Astrocyte of the cerebellum (primary cell): ENCODE results near the gene ICAM1.

Experiments used
- DNase-seq: peaks from one replicate; pipeline ENCODE4 v3.0.0-alpha.2; 2011; ENCODE audit warnings: low read depth
- H3K4me3 ChIP-seq: 2 replicates; pipeline ENCODE4 v1.5.1; 2011; ENCODE audit warnings: mild to moderate bottlenecking, low read depth, low read length, moderate library complexity
- in situ Hi-C: cut with HindIII; loops from 2 replicates; pipeline ENCODE4 v1.10.0; 2017; ENCODE audit warnings: low sequenced_read_pairs
- TF ChIP-seq, protein P1 (sequence below): IDR thresholded peaks from 2 replicates; pipeline ENCODE4 v1.5.1; 2012; ENCODE audit warnings: low read length, low read depth, moderate library complexity, mild to moderate bottlenecking; ENCODE audit errors: missing control alignments

ICAM1 gene

DNA sequence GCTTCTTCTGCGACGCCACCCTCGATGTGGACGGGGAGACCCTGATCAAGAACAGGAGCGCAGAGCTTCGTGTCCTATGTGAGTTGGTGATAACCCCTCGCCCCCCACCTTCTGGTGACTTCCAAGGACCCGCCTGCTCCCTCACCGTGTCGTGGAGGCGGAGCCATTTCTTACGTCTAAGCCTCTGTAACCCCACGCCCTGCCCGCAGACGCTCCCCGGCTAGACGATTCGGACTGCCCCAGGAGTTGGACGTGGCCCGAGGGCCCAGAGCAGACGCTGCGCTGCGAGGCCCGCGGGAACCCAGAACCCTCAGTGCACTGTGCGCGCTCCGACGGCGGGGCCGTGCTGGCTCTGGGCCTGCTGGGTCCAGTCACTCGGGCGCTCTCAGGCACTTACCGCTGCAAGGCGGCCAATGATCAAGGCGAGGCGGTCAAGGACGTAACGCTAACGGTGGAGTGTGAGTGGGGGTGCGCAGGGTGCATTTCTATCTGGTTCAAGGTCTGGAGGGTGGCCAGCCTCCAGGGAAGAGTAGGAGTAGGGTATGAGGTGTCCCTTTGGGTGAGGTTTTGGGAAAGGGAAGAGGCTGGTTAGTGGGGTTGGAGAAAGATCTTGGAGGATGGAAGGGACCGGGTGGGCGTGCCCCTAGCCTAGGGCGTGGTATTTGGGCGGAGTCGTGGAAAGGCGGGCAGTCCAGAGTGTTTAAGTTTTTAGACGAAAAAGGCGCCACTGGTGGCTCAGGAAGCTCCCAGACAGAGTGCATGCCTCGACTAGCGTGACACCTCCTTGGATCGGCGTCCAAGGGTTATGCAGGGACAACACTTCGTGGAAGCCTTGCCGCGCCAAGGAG is 22.1 kb downstream of the ICAM1 start:
- no peak for DNase-seq
- TF ChIP-seq, protein P1, sequence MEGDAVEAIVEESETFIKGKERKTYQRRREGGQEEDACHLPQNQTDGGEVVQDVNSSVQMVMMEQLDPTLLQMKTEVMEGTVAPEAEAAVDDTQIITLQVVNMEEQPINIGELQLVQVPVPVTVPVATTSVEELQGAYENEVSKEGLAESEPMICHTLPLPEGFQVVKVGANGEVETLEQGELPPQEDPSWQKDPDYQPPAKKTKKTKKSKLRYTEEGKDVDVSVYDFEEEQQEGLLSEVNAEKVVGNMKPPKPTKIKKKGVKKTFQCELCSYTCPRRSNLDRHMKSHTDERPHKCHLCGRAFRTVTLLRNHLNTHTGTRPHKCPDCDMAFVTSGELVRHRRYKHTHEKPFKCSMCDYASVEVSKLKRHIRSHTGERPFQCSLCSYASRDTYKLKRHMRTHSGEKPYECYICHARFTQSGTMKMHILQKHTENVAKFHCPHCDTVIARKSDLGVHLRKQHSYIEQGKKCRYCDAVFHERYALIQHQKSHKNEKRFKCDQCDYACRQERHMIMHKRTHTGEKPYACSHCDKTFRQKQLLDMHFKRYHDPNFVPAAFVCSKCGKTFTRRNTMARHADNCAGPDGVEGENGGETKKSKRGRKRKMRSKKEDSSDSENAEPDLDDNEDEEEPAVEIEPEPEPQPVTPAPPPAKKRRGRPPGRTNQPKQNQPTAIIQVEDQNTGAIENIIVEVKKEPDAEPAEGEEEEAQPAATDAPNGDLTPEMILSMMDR, result no peak
- in situ Hi-C loops, result no loop called here
- no peak overlapping the region for H3K4me3 ChIP-seq

DNA sequence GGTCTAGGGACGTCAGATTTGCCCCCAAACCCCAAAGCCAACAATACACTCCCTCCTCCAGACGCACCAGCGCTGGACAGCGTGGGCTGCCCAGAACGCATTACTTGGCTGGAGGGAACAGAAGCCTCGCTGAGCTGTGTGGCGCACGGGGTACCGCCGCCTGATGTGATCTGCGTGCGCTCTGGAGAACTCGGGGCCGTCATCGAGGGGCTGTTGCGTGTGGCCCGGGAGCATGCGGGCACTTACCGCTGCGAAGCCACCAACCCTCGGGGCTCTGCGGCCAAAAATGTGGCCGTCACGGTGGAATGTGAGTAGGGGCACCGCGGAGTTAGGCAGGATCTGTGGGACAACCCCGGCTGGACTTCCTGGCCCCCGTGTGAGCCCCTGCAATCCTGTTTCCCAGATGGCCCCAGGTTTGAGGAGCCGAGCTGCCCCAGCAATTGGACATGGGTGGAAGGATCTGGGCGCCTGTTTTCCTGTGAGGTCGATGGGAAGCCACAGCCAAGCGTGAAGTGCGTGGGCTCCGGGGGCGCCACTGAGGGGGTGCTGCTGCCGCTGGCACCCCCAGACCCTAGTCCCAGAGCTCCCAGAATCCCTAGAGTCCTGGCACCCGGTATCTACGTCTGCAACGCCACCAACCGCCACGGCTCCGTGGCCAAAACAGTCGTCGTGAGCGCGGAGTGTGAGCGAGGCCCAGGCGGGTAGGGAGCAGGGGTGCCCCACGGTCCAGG is 22.9 kb downstream of the ICAM1 start:
- no peak for DNase-seq
- TF ChIP-seq, protein P1, result no peak
- in situ Hi-C loops, result no loop called here
- no peak overlapping the region for H3K4me3 ChIP-seq

DNA sequence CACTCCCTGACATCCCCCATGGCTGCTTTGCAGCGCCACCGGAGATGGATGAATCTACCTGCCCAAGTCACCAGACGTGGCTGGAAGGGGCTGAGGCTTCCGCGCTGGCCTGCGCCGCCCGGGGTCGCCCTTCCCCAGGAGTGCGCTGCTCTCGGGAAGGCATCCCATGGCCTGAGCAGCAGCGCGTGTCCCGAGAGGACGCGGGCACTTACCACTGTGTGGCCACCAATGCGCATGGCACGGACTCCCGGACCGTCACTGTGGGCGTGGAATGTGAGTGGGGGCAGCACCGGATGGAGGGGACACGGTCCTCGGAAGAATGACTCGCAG is 23.4 kb downstream of the ICAM1 start:
- no peak for DNase-seq
- TF ChIP-seq, protein P1, result no peak
- no peak overlapping the region for H3K4me3 ChIP-seq

DNA sequence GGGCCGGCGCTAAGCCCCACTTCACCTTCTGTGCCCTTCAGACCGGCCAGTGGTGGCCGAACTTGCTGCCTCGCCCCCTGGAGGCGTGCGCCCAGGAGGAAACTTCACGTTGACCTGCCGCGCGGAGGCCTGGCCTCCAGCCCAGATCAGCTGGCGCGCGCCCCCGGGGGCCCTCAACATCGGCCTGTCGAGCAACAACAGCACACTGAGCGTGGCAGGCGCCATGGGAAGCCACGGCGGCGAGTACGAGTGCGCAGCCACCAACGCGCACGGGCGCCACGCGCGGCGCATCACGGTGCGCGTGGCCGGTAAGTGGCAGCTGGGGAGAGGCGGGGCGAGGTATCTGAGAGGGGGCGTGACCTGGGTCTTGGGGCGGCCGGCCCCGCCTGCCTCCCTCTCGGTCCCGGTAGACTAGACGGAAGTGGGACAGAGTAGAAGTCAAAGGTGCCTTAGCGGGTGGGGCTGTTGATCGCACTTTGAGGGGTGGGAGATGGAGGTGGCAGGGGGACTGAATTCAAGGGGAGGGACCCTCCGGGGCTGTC is 24.5 kb downstream of the ICAM1 start:
- no peak for DNase-seq
- H3K4me3 ChIP-seq, result no peak overlapping the region
- TF ChIP-seq, protein P1, result no peak
- in situ Hi-C loops, result no loop called here

More for the DNA sequence above, 23.4 kb downstream of the ICAM1 start:
- in situ Hi-C loops, result no loop called here

DNA sequence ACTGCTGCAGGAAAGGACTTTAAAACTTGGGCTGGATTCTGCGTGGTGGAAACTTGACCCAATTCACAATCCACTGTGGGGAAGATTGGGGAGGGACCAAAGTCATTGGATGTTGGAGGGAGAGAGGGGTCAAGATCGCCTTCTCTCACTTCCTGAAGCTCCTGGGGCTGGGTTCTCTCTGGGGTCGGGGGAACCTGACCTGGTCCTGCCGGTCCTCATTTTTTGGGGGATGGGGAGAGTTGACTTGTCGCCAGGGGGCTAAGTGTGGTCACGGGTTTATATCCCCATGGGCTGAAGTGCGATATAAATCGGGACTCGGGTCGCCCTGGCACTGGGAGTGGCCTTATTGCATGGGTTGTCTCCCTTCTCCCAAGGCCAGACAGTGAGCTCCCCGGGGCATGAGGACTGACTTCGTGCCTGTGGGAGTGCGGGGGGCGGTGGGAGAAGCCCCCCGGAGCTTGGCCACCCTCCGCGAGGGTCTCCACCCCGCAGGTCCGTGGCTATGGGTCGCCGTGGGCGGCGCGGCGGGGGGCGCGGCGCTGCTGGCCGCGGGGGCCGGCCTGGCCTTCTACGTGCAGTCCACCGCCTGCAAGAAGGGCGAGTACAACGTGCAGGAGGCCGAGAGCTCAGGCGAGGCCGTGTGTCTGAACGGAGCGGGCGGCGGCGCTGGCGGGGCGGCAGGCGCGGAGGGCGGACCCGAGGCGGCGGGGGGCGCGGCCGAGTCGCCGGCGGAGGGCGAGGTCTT is 25.1 kb downstream of the ICAM1 start:
- H3K4me3 ChIP-seq, result no peak overlapping the region
- TF ChIP-seq, protein P1, result no peak
- in situ Hi-C loops, result no loop called here
- DNase-seq, result no peak

DNA sequence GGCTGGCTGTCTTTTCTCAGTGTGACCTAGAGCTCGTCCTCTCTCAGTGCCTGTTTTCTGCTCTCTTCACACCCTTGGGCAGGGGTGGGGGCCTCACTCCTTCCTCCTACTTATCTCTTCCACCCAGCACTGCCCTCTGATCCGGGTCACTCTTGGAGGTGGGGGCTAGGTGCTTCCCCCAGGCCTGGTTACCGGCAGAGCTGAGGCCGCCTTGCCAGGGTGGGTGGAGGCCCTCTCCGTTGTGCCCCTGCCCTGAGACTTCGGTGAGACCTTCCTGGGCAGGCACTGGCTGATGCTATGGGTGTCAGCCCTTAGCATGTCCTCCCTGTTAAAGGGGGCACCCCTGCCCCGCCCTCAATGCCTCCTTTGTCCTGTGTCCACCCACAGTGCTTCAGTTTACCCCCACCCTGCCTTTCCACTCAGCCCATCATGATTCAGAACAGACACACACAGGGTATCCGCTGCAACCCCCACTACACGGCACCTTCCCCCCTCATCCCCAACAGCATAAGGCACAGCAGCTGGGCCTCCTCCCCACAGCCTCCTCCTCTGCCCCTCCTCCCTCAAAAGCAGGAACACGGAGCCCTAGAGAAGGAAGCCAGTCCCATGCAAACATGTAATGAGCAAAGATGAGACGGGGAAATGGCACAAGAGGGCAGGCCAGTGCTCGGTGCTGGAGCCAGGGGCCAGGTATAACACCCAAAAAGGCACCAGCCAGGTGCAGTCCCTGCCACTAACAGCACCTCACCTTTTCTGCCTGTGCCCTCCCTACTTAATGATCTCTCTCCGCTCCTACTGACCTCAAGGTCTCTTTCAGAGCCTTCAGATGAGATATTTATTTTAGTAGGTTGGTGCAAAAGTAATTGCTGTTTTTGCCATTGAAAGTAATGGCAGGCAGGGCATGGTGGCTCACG is 28.9 kb downstream of the ICAM1 start:
- TF ChIP-seq, protein P1, result no peak
- DNase-seq, result no peak
- in situ Hi-C loops, result no loop called here
- no peak overlapping the region for H3K4me3 ChIP-seq
